A673 (cell line): ENCODE data around the gene GPHN.

Experiments used
- CTCF ChIP-seq: fragments of 300-800, 200-600 bp; sonication (generic); conservative IDR thresholded peaks from 2 replicates; pipeline ENCODE4 v1.5.1; 2017; ENCODE audit warnings: low read depth, mild to moderate bottlenecking, antibody characterized with exemption, low read length, moderate library complexity, mixed read lengths
- EZH2 ChIP-seq: fragments of 200-600 bp; sonication (generic); IDR thresholded peaks from 2 replicates; pipeline ENCODE4 v1.6.1; 2017; ENCODE audit warnings: borderline replicate concordance, low read depth, mild to moderate bottlenecking, mixed read lengths, antibody characterized with exemption, low read length; ENCODE audit not compliant: poor library complexity, severe bottlenecking

GRCh38 chr14:66629499-66629898 lies 121.6 kb downstream of the GPHN start:
- TF ChIP-seq CTCF, result no peak
- TF ChIP-seq EZH2, result no peak
